SK-N-SH (cell line): Measurements from ENCODE around the gene ASCC1.

ENCODE experiments used
- CHD2 ChIP-seq: fragments of 150-350 bp; IDR thresholded peaks from 2 replicates; pipeline ENCODE4 v1.6.1; 2018; ENCODE audit warnings: low read length; ENCODE audit not compliant: partially characterized antibody
- CTCF ChIP-seq: fragments of 200-600 bp; sonication (generic); IDR thresholded peaks from 2 replicates; pipeline ENCODE4 v1.6.1; 2017; ENCODE audit warnings: antibody characterized with exemption, mild to moderate bottlenecking, moderate library complexity
- EP300 ChIP-seq, 2 experiments: IDR thresholded peaks; 2 replicates each; pipeline versions ENCODE4 v1.4.0 to v1.6.1; 2012; ENCODE audit warnings: borderline replicate concordance in 1 of 2, low read depth in 1 of 2, low read length in 1 of 2
- EZH2phosphoT487 ChIP-seq: fragments of 200-600 bp; sonication (generic); IDR thresholded peaks from 2 replicates; pipeline ENCODE4 v1.6.1; 2017; ENCODE audit warnings: low read depth, mixed run types, mild to moderate bottlenecking, antibody characterized with exemption, moderate library complexity, borderline replicate concordance
- FOXJ3 ChIP-seq: sonication (generic); formaldehyde crosslinking; IDR thresholded peaks from 2 replicates; pipeline ENCODE4 v1.5.1; 2020; ENCODE audit warnings: mild to moderate bottlenecking, missing genetic modification reagents
- NRF1 ChIP-seq: IDR thresholded peaks from 2 replicates; pipeline ENCODE4 v1.6.1; 2012; ENCODE audit warnings: low read depth, mild to moderate bottlenecking, low read length
- RCOR1 ChIP-seq: fragments of 150-350 bp; IDR thresholded peaks from 2 replicates; pipeline ENCODE4 v1.6.1; 2017; ENCODE audit warnings: antibody characterized with exemption, low read length
- REST ChIP-seq: IDR thresholded peaks from 2 replicates; pipeline ENCODE4 v1.6.1; 2012; ENCODE audit warnings: mild to moderate bottlenecking, low read depth, low read length, moderate library complexity
- RXRA ChIP-seq: IDR thresholded peaks from 2 replicates; pipeline ENCODE4 v1.4.0; 2012; ENCODE audit warnings: low read depth, mild to moderate bottlenecking, borderline replicate concordance
- SIN3A ChIP-seq: IDR thresholded peaks from 2 replicates; pipeline ENCODE4 v1.6.1; 2012; ENCODE audit warnings: low read depth, mild to moderate bottlenecking, low read length, moderate library complexity, borderline replicate concordance
- TAF1 ChIP-seq: IDR thresholded peaks from 2 replicates; pipeline ENCODE4 v1.6.1; 2012; ENCODE audit warnings: low read depth, mild to moderate bottlenecking, low read length, moderate library complexity, borderline replicate concordance
- TCF12 ChIP-seq: IDR thresholded peaks from 2 replicates; pipeline ENCODE4 v1.4.0; 2012
- TEAD4 ChIP-seq: IDR thresholded peaks from 2 replicates; pipeline ENCODE4 v1.4.0; 2012; ENCODE audit warnings: mild to moderate bottlenecking, borderline replicate concordance; ENCODE audit not compliant: insufficient read depth
- TF ChIP-seq, protein P1 (sequence below): fragments of 150-350 bp; IDR thresholded peaks from 2 replicates; pipeline ENCODE4 v1.6.1; 2017; ENCODE audit warnings: antibody characterized with exemption, low read length, low read depth, borderline replicate concordance

DNA sequence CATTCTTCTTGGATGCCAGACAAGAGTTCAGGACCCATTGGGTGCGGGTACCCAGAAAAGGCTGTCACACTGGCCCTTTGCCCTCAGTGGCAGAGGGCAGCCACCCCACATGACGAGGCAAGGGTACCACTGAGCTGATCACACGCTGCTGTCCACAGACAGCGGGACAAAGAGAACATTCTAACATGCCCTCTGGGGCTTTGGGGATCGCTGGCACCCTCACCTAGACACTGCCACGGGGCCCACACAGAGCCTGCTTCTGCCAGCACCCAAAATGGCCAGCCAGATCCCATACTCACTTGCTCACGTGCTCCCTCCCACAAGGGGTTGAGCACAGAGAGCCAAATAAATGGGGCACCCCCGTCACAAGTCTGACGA is 111.0 kb downstream of the ASCC1 start:
- TF ChIP-seq, protein P1, sequence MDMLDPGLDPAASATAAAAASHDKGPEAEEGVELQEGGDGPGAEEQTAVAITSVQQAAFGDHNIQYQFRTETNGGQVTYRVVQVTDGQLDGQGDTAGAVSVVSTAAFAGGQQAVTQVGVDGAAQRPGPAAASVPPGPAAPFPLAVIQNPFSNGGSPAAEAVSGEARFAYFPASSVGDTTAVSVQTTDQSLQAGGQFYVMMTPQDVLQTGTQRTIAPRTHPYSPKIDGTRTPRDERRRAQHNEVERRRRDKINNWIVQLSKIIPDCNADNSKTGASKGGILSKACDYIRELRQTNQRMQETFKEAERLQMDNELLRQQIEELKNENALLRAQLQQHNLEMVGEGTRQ, result no peak
- TF ChIP-seq RCOR1 (no peak), CTCF (no peak), TCF12 (no peak), FOXJ3 (CRISPR knock-in tag) (no peak), EZH2phosphoT487 (no peak), REST (no peak), RXRA (no peak), CHD2 (no peak), NRF1 (no peak), TEAD4 (no peak), SIN3A (no peak), EP300 (IDR thresholded peaks at IDR 0.05; ENCODE audit: borderline replicate concordance in 1 of 2, low read depth in 1 of 2, low read length in 1 of 2) (no peak), TAF1 (no peak)
